B cell (primary cell): ENCODE results near the gene LZTS2.

Source experiments
- EZH2 ChIP-seq: IDR thresholded peaks from 2 replicates; pipeline ENCODE4 v1.6.1; 2012; ENCODE audit warnings: borderline replicate concordance, low read depth, mild to moderate bottlenecking, moderate library complexity, low read length; ENCODE audit not compliant: insufficient read depth, poor library complexity, severe bottlenecking
- TF ChIP-seq, protein P1 (sequence below): fragments of 200-600 bp; IDR thresholded peaks from one replicate; pipeline ENCODE4 v1.8.0; 2022; ENCODE audit warnings: antibody characterized with exemption, mild to moderate bottlenecking

DNA sequence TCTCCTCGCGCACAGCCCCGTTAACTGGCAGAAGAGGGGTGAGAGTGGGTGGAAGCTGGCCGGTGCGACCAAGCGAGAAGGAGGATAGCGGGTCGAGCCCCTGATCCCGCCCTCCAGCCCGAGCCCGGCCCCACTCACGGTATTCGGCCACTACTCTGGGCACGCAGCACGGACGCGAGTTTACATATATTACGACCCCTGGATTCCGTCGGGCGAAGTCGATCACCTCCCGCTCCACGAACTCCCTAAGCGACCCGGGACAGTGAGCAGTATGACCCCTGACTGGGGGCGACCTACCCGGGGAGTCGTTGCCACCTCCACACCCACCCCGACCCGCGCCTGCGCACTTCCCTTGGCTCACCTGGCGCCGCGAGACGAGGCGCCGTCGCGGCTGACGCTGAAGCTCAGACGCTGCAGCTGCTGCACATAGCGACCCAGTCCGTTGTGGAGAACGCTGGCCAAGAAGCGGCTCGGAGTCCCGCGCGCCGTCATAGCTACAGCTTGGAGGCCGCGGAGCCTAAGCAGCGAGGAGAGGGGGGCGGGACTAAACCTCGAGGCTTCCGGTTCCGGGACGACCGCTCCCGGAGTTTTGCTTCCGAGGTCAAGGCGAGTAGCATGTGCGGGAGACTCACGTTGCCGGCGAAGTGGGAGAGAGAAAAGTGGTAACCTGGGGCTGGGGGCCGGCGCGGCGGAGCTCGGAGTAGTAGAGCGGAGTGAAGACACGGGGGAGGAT lies 12.5 kb upstream of the LZTS2 start, which contains the start of the genes MRPL43 and TWNK:
- TF ChIP-seq, protein P1, sequence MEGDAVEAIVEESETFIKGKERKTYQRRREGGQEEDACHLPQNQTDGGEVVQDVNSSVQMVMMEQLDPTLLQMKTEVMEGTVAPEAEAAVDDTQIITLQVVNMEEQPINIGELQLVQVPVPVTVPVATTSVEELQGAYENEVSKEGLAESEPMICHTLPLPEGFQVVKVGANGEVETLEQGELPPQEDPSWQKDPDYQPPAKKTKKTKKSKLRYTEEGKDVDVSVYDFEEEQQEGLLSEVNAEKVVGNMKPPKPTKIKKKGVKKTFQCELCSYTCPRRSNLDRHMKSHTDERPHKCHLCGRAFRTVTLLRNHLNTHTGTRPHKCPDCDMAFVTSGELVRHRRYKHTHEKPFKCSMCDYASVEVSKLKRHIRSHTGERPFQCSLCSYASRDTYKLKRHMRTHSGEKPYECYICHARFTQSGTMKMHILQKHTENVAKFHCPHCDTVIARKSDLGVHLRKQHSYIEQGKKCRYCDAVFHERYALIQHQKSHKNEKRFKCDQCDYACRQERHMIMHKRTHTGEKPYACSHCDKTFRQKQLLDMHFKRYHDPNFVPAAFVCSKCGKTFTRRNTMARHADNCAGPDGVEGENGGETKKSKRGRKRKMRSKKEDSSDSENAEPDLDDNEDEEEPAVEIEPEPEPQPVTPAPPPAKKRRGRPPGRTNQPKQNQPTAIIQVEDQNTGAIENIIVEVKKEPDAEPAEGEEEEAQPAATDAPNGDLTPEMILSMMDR, result no peak
- no peak for TF ChIP-seq EZH2
